Progenitor cell of endocrine pancreas (in vitro differentiated cells): Measurements from ENCODE around the gene TRAFD1. TPM values are rescaled to one million over a fixed set of nuclear protein-coding genes. Genes with fewer than 3 reads are reported as not detected.

Source experiments
- DNase-seq: peaks from one replicate; pipeline ENCODE4 v3.0.0; 2021; ENCODE audit warnings: low spot score; ENCODE audit not compliant: unreplicated experiment
- H3K27ac Mint-ChIP-seq: 2 replicates; pipeline ENCODE4 v1.8.0; 2021; ENCODE audit warnings: mild to moderate bottlenecking, moderate library complexity, mixed read lengths
- H3K27me3 Mint-ChIP-seq: 2 replicates; pipeline ENCODE4 v1.8.0; 2021; ENCODE audit warnings: mixed read lengths
- H3K36me3 Mint-ChIP-seq: 2 replicates; pipeline ENCODE4 v1.8.0; 2022; ENCODE audit warnings: mixed read lengths; ENCODE audit not compliant: insufficient read depth
- H3K4me1 Mint-ChIP-seq: 2 replicates; pipeline ENCODE4 v1.8.0; 2021; ENCODE audit warnings: low read depth, mixed read lengths
- H3K4me3 Mint-ChIP-seq: 2 replicates; pipeline ENCODE4 v1.8.0; 2021; ENCODE audit warnings: low read depth, mild to moderate bottlenecking, moderate library complexity, mixed read lengths
- H3K9me3 Mint-ChIP-seq: 2 replicates; pipeline ENCODE4 v1.8.0; 2021; ENCODE audit warnings: low read depth, mixed read lengths
- total RNA-seq: library from RNA; stranded (reverse); gene quantifications from 2 replicates; pipeline ENCODE4 v1.2.1, GENCODE V29; 2021
- TF ChIP-seq, protein P1 (sequence below): fragments of 200-600 bp; sonication (generic); IDR thresholded peaks from one replicate; pipeline ENCODE4 v1.5.0; 2021; ENCODE audit warnings: antibody characterized with exemption, mild to moderate bottlenecking; ENCODE audit not compliant: unreplicated experiment

TRAFD1 gene
- total RNA-seq, 1 donor from 2014 or later, result 34.7 TPM

DNA sequence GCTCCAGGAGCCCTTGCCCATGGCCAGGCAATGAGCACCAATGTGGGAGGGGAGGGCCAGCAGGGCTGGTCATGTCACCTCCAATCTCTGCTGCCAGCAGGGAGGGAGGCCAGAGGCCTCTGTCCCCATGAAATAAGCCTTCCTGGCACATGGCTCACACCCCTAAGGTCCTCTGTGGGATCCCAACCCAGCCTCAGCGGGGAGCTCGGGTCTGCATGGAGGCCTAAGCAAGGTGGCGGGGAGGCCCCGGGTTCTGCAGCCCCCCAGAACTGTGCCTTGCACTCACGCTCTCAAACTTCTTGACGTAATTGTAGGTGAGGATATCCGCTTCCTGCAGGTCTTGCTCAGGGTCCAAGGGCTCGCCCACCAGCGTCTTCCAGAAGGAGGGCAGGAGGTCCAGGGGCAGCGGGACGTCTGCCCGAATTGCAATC, 41.7 kb downstream of the TRAFD1 start:
- peaks cover 9% of the 10 kb centered on the region for H3K36me3 Mint-ChIP-seq
- H3K27me3 Mint-ChIP-seq, result no peaks in the 10 kb centered on the region
- H3K27ac Mint-ChIP-seq, result no peak overlapping the region
- TF ChIP-seq, protein P1, sequence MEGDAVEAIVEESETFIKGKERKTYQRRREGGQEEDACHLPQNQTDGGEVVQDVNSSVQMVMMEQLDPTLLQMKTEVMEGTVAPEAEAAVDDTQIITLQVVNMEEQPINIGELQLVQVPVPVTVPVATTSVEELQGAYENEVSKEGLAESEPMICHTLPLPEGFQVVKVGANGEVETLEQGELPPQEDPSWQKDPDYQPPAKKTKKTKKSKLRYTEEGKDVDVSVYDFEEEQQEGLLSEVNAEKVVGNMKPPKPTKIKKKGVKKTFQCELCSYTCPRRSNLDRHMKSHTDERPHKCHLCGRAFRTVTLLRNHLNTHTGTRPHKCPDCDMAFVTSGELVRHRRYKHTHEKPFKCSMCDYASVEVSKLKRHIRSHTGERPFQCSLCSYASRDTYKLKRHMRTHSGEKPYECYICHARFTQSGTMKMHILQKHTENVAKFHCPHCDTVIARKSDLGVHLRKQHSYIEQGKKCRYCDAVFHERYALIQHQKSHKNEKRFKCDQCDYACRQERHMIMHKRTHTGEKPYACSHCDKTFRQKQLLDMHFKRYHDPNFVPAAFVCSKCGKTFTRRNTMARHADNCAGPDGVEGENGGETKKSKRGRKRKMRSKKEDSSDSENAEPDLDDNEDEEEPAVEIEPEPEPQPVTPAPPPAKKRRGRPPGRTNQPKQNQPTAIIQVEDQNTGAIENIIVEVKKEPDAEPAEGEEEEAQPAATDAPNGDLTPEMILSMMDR, result no peak
- H3K9me3 Mint-ChIP-seq, result no peaks in the 10 kb centered on the region
- no peak for DNase-seq
- no peak overlapping the region for H3K4me3 Mint-ChIP-seq
- no peaks in the 10 kb centered on the region for H3K4me1 Mint-ChIP-seq

DNA sequence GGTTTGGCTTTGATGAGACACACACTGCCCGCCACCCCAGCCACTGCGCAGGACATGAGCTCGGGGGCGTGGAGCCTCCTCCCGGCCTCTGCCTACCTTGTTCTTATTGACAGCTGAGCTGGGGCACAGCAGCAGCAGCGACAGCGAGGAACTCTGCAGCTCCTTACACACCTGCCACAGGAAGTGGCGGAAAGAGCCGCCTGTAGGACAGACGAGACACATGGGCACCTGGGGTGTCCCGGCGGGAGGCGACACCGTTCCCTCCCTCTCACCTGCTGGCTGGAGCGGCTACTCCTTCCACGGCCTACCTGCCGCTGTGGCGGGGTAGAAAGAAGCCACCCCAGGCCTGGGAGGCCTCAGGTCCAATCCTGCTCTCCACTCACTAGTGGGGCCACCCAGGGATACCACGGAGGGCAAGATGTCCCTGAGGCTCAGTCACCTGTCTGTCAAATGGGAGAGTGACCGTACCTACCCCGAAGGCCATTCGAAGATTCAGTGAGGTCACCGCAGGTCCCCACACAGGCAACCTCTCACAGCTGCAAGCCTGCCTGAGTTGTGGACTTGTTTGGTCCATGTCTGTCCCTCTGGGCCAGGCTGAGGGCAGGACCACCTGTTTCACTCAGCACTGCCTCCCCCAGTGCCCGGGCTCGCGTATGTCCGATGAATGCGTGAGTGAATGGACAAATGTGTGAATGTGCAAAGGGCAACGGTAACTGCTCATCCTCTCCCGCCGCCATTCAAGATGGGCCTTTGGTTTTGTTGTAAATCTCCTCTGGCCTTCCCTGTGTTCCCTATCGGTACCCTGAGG, 42.6 kb downstream of the TRAFD1 start:
- TF ChIP-seq, protein P1, result no peak
- DNase-seq, result no peak
- H3K9me3 Mint-ChIP-seq, result no peaks in the 10 kb centered on the region
- H3K4me3 Mint-ChIP-seq, result no peak overlapping the region
- no peaks in the 10 kb centered on the region for H3K4me1 Mint-ChIP-seq
- H3K27me3 Mint-ChIP-seq, result no peaks in the 10 kb centered on the region
- H3K36me3 Mint-ChIP-seq, result peaks cover 8% of the 10 kb centered on the region
- H3K27ac Mint-ChIP-seq, result peak overlapping the region; percentile 59

DNA sequence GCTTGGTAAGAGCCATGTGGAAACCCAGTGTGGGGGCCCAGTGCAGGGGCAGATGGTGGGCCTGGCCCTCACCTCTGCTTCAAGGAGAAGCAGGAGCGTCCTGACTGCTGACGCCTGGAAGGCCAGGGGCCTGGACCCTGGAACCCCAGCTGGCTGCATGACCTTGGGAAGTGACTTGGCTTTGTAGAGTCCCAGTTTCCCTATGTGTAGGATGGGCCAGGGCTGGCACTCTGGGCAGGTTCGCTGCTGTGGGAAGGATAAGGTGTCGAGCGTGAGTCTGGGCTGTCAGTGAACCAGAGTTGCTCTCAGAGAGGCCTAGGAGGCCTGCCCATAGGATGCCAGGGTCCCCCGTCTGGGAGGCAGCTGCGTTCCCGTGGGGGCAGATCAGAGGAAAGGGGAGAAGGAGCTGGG, 43.2 kb downstream of the TRAFD1 start:
- no peak overlapping the region for H3K4me3 Mint-ChIP-seq

DNA sequence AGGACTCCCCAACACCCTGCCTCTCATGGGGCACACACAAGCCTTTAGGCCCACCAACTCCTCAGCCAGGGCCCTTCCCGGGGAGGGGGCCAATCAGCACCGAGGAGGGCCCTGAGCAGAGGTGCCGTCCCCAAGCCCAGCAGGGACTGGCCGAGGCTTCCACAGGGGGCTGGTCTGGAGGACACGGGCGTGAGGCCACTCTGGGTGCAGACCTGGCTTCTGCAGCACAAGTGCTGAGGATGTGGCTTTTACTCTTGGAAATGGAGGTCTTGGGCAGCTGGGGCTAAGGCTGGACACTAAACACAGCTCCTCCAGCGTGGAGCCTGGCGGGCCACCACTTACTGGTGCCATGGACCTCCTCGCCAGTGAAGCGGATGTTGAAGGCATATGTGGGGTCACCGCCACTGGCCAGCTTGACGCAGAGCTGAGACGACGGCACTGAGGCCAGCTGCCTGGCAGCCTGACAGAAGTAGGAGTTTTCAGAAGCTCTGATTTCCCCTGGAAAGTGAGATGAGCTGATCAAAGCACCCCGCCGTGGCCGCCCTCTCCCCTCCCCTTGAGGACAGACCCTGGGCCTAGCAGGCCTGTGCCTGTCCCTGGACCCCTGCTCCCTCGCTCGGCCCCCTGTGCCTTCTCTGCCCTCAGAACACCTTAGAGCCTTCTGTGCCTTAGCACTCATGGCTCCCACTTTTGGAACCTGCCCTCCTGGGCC, 44.0 kb downstream of the TRAFD1 start:
- DNase-seq, result no peak
- Mint-ChIP-seq H3K4me1 (no peaks in the 10 kb centered on the region), H3K27ac (no peak overlapping the region)

More for the DNA sequence above, 43.2 kb downstream of the TRAFD1 start:
- H3K9me3 Mint-ChIP-seq, result no peaks in the 10 kb centered on the region
- TF ChIP-seq, protein P1, result no peak
- no peaks in the 10 kb centered on the region for H3K4me1 Mint-ChIP-seq
- peak overlapping the region; percentile 59 for H3K27ac Mint-ChIP-seq
- peaks cover 8% of the 10 kb centered on the region for H3K36me3 Mint-ChIP-seq
- H3K27me3 Mint-ChIP-seq, result no peaks in the 10 kb centered on the region
- no peak for DNase-seq

DNA sequence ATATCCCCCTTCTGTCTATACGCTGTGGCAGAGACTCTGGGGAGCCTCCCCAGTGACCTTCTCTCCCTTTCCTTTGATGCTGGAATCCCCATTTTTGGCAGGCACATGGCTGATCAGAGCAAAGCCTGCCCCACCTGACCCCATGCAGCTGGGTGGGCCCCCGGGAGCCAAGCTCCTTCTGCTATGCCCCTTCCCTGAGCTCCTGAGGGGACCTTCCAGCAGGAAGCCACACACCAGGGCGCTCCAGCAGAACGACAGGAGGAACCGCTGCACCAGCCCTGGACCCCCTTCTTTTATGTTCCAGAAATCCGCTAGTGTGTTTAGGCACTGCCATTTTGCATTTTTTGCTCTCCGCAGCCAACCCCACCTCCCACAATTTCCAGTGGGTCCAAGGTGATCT, 44.6 kb downstream of the TRAFD1 start:
- no peaks in the 10 kb centered on the region for H3K4me1 Mint-ChIP-seq

More for the DNA sequence above, 44.0 kb downstream of the TRAFD1 start:
- Mint-ChIP-seq H3K9me3 (no peaks in the 10 kb centered on the region), H3K27me3 (no peaks in the 10 kb centered on the region), H3K36me3 (peaks cover 8% of the 10 kb centered on the region), H3K4me3 (no peak overlapping the region)
- TF ChIP-seq, protein P1, result no peak

More for the DNA sequence above, 44.6 kb downstream of the TRAFD1 start:
- Mint-ChIP-seq H3K4me3 (no peak overlapping the region), H3K27me3 (no peaks in the 10 kb centered on the region), H3K36me3 (peaks cover 10% of the 10 kb centered on the region), H3K27ac (peak overlapping the region; percentile 85), H3K9me3 (no peaks in the 10 kb centered on the region)
- TF ChIP-seq, protein P1, result no peak
- no peak for DNase-seq
